NK-92 (cell line): ENCODE data around the gene SMG5.

Source experiments
- DNase-seq: peaks from one replicate; lab custom pipeline; 2025; ENCODE audit not compliant: unreplicated experiment; lab: John Stamatoyannopoulos, UW

SMG5 gene

DNA sequence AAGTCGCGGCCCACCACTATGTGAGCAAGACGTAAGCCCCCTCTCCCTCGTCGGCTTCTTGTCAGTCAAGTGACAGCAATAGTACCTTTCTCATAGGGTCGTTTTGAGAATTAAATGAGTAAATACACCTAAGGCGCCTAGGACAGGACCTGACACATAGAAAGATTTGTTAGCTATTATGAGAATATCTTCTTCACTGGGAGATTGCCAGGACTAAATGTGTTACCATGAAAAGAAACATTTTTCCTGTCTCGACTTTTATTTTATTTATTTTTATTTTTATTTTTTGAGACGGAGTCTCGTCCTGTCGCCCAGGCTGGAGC lies 69.0 kb downstream of the SMG5 start:
- DNase-seq, result no peak

GRCh38 chr1:156212833-156213643 lies 69.6 kb downstream of the SMG5 start, which contains the start of gene PMF1:
PMF1 (plus strand) TSS chr1:156213007; CDS start chr1:156213016, 9 bp downstream.
- peak; percentile 60 for DNase-seq

- DNase-seq, result no peak
Observed at GRCh38 chr1:156212130-156212529, 70.5 kb downstream of the SMG5 start.

- no peak for DNase-seq
Observed at GRCh38 chr1:156211243-156211642, 71.4 kb downstream of the SMG5 start.

GRCh38 chr1:156204686-156205085 lies 77.9 kb downstream of the SMG5 start:
- DNase-seq, result no peak

- no peak for DNase-seq
Observed at GRCh38 chr1:156203331-156203730, 79.3 kb downstream of the SMG5 start.

DNA sequence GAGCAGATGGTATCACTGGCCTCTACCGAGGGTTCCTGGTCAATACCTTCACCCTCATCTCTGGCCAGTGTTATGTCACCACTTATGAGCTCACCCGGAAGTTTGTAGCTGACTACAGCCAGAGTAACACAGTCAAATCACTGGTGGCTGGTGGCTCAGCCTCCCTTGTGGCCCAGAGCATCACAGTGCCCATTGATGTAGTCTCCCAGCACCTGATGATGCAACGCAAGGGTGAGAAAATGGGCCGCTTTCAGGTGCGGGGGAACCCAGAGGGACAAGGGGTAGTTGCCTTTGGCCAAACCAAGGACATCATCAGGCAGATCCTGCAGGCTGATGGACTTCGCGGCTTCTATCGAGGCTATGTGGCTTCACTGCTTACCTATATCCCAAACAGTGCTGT lies 82.6 kb downstream of the SMG5 start:
- no peak for DNase-seq
